ENCODE results near the gene KLLN. TPM values are rescaled to one million over a fixed set of nuclear protein-coding genes. Genes with fewer than 3 reads are reported as not detected.

The KLLN gene
- total and polyA plus RNA-seq, 2 of the 8 experiments (the other 6 are each of a cell fraction or from before 2014, with no cell fraction given) = 0.24 to 0.73 TPM

DNA sequence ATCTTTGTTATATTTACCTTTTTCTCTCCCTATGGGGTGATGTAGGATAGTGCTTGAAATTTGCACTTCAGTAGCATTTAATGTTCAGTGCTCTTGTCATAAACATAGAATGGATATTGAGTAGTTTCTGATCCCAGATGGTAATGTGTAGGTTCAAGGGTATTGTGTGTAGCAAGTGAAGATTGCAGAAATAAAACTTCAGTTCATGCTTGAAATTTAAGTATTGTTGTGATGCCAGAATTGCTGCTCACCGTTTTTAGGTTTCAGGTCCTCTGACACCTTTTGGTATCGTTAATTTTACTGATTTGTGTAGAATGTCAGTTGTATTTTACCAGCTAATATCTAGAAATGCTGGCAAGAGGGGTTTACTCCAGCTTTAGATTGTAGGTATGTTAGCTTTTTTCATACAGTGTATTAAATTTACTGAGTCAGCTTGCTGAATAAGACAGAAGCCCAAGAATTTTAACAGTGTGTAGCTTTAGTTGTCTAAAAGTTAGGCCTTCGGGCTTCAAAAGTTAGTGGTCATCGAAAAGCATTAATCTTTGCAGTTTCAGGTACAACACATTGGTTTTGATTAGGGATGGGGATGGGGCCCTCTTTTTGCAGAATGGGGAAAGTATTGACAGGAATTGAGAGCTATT, 2.0 kb upstream of the KLLN start:
- FAIRE-seq = no peak
- no peak overlapping the region for H3K14ac ChIP-seq (ENCODE audit: insufficient read length)
- CTCF ChIA-PET (ENCODE audit: partially characterized antibody) = no interaction called here
- H3K27me3 ChIP-seq (replicated peaks in 1 of 4; ENCODE audit: control insufficient read depth in 3 of 4, extremely low read depth in 1 of 4, insufficient read depth in 3 of 4, low read length in 3 of 4) = no peaks in the 10 kb centered on the region
- no peak overlapping the region for H4K8ac ChIP-seq (ENCODE audit: extremely low read depth, insufficient read depth, low read length)
- H3K18ac ChIP-seq (ENCODE audit: extremely low read depth, low read length) = no peak overlapping the region
- no peak overlapping the region for H2BK120ac ChIP-seq (replicated peaks; ENCODE audit: low read depth, low read length)
- H2AK5ac ChIP-seq (ENCODE audit: low read depth, low read length) = no peak overlapping the region
- H3K23ac ChIP-seq (ENCODE audit: insufficient read length) = no peak overlapping the region
- WGBS, 2 experiments (ENCODE audit: extremely low coverage in 1 of 2, insufficient coverage in 1 of 2, insufficient read length in 1 of 2, insufficient replicate concordance in 2 of 2, low coverage in 1 of 2, low lambda C conversion rate in 2 of 2, missing lambda C conversion rate in 1 of 2) = 46% methylated on average over 4 of the region's 4 CpGs; no CpG with 5 or more reads in 1 of the 2 experiments
- POLR2A ChIA-PET (ENCODE audit: partially characterized antibody) = interaction anchor here (0.7 to 4.4 kb wide), 5 partner anchors 9 to 249 kb away, joined by 3 to 24 read pairs (median 3); no protein-coding TSS in a partner anchor
- peaks cover 24% of the 10 kb centered on the region for H3K23me2 ChIP-seq (ENCODE audit: low read depth, low read length)
- no peak overlapping the region for H3K27ac ChIP-seq (ENCODE audit: low read depth, low read length)
- peak overlapping the region in 3 of 4 experiments; percentile 22 to 41 (median 38); a peak in 3 of 7 replicates for H3K9ac ChIP-seq (replicated peaks in 1 of 4; ENCODE audit: extremely low read depth in 1 of 4, low read depth in 3 of 4, low read length in 3 of 4)
- H3K4ac ChIP-seq (replicated peaks; ENCODE audit: insufficient read length, low read depth, low read length) = no peak overlapping the region
- no peaks in the 10 kb centered on the region for H3K9me3 ChIP-seq (ENCODE audit: insufficient read depth in 2 of 2, low read depth in 1 of 2, low read length in 1 of 2)
- no peak overlapping the region for H2AFZ ChIP-seq (ENCODE audit: low read length)
- peaks cover 23 to 63% of the 10 kb centered on the region in 2 experiments for H3K79me2 ChIP-seq (ENCODE audit: control insufficient read depth in 1 of 2, insufficient read depth in 2 of 2, low read length in 2 of 2)
- no peak overlapping the region for H3K56ac ChIP-seq (replicated peaks; ENCODE audit: insufficient read length, low read depth, low read length)
- H3K36me3 ChIP-seq (ENCODE audit: control insufficient read depth in 2 of 4, insufficient read depth in 4 of 4, low read length in 3 of 4) = no peaks in the 10 kb centered on the region; a peak in 1 of 8 replicates
- no peak overlapping the region for H2BK12ac ChIP-seq (ENCODE audit: low read depth, low read length)
- peaks cover 11 to 17% of the 10 kb centered on the region in 2 experiments for H4K20me1 ChIP-seq (replicated peaks in 1 of 2; ENCODE audit: control insufficient read depth in 1 of 2, insufficient read depth in 2 of 2, low read length in 2 of 2)
- no peak overlapping the region for H2BK5ac ChIP-seq (ENCODE audit: low read depth, low read length)
- H3K4me1 ChIP-seq (replicated peaks in 1 of 4; ENCODE audit: control insufficient read depth in 3 of 4, insufficient read depth in 4 of 4, low read length in 3 of 4) = peaks cover 0 to 6% (median under 1%) of the 10 kb centered on the region in 4 experiments; a peak in 4 of 7 replicates
- no peak overlapping the region for H2BK15ac ChIP-seq (ENCODE audit: low read length)
- no peak overlapping the region for H2BK20ac ChIP-seq (ENCODE audit: low read length)
- H3K4me3 ChIP-seq (ENCODE audit: extremely low read depth in 1 of 4, insufficient read depth in 2 of 4, low read depth in 3 of 4, low read length in 4 of 4) = peak overlapping the region; percentile 83 to 94 (median 86)
- peak overlapping the region; percentile 72 to 78 for H3K4me2 ChIP-seq (ENCODE audit: insufficient read depth in 1 of 2, low read depth in 2 of 2, low read length in 2 of 2)
- H4K91ac ChIP-seq (replicated peaks; ENCODE audit: insufficient read length, low read length) = no peak overlapping the region
- no peaks in the 10 kb centered on the region for H3K79me1 ChIP-seq (ENCODE audit: low read depth, low read length)
- H4K5ac ChIP-seq (ENCODE audit: insufficient read length, low read depth, low read length) = no peak overlapping the region
- no peak for DNase-seq (ENCODE audit: low read depth in 1 of 2, low spot score in 2 of 2)
- TF ChIP-seq NANOG (IDR thresholded peaks at IDR 0.05; ENCODE audit: insufficient read depth, low read depth, low read length, poor library complexity, severe bottlenecking) (no peak), EGR1 (IDR thresholded peaks at IDR 0.05; ENCODE audit: borderline replicate concordance, low read depth, low read length) (no peak), SP2 (IDR thresholded peaks at IDR 0.05; ENCODE audit: low read length) (no peak)
